Adrenal gland (tissue), 5 donors: ENCODE results near the gene ETV7.

Experiments used
- CTCF ChIP-seq, 6 experiments: fragments of 450-650 bp in 4 of 6; fragments of 200-600 bp in 2 of 6; sonication (generic) in 1 of 6; IDR thresholded peaks; 1 replicate in 5 of 6; 2 replicates in 1 of 6; pipeline versions ENCODE4 v1.5.1 to v1.8.0; 2016 to 2021; ENCODE audit warnings: antibody characterized with exemption in 6 of 6, mild to moderate bottlenecking in 2 of 6, moderate library complexity in 1 of 6
- POLR2A ChIP-seq, 2 donors: fragments of 450-650 bp; IDR thresholded peaks; one replicate each; pipeline ENCODE4 v1.6.1; 2017; ENCODE audit warnings: antibody characterized with exemption in 2 of 2, mild to moderate bottlenecking in 2 of 2, moderate library complexity in 1 of 2
- donor health status: DM: no; HTN: no; CAD: no.

GRCh38 chr6:36384095-36384494 lies 3.4 kb downstream of the ETV7 start:
- TF ChIP-seq CTCF (IDR thresholded peaks at IDR 0.05) (no peak), POLR2A (IDR thresholded peaks at IDR 0.05) (no peak)
